ENCODE results near the gene MGAT4A.

DNA sequence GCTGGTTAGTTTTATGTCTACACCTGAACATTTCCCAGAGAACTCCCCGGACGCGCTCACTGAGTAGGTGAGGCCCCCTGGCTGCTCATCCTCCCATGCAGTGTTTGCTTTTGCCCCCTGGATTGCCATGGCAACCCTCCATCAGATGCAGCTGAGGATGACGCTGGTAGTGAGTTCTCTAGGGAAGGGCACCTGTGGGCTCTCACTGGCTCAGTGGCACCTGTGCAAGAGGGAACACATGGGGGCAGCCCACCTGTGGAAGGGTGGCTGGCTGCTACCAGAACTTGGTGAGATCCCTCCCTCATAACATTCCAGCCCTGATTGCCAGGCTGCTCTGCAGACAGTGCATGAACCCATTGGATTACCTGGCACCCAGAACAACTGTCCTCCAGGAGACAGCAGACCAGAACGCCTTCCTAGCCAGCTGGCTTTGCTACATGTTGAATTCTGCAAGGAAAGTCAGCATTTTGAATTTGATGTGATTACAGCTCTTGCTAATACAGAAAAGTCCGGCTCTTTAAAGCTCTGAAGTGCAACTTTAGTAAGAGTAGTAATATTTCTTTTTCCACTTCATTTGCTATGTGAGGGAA lies 144.3 kb downstream of the MGAT4A start:
- TF ChIP-seq, protein P1, sequence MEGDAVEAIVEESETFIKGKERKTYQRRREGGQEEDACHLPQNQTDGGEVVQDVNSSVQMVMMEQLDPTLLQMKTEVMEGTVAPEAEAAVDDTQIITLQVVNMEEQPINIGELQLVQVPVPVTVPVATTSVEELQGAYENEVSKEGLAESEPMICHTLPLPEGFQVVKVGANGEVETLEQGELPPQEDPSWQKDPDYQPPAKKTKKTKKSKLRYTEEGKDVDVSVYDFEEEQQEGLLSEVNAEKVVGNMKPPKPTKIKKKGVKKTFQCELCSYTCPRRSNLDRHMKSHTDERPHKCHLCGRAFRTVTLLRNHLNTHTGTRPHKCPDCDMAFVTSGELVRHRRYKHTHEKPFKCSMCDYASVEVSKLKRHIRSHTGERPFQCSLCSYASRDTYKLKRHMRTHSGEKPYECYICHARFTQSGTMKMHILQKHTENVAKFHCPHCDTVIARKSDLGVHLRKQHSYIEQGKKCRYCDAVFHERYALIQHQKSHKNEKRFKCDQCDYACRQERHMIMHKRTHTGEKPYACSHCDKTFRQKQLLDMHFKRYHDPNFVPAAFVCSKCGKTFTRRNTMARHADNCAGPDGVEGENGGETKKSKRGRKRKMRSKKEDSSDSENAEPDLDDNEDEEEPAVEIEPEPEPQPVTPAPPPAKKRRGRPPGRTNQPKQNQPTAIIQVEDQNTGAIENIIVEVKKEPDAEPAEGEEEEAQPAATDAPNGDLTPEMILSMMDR (IDR thresholded peaks at IDR 0.05): no peak
- no peak for TF ChIP-seq POLR2A (IDR thresholded peaks at IDR 0.05)

All from testis (tissue), 2 donors.